Measurements from ENCODE around the gene KMT5B. TPM values are rescaled to one million over a fixed set of nuclear protein-coding genes. Genes with fewer than 3 reads are reported as not detected.

The KMT5B gene
- total and polyA plus RNA-seq, 2 of the 13 experiments (the other 11 are each of a cell fraction or from before 2014, with no cell fraction given): 17.6 to 23.7 TPM

- TF ChIP-seq HMGXB3 (CRISPR knock-in tag; IDR thresholded peaks at IDR 0.05; ENCODE audit: borderline replicate concordance) (peak; percentile 37; the same call in 1 of the 2 replicates), ZHX1 (CRISPR knock-in tag; IDR thresholded peaks at IDR 0.05; ENCODE audit: low read depth) (peak; percentile 69; the same call in 1 of the 2 replicates), NFYC (CRISPR knock-in tag; IDR thresholded peaks at IDR 0.05) (peak; percentile 82), MIER2 (CRISPR knock-in tag; IDR thresholded peaks at IDR 0.05) (no peak), CBX1 (IDR thresholded peaks at IDR 0.05; ENCODE audit: low read depth) (peak; percentile 15), KLF15 (CRISPR knock-in tag; IDR thresholded peaks at IDR 0.05; ENCODE audit: borderline replicate concordance) (no peak), MED1 (CRISPR knock-in tag; IDR thresholded peaks at IDR 0.05) (peak; percentile 43), TAF1 (CRISPR knock-in tag; IDR thresholded peaks at IDR 0.05) (peak; percentile 54), PATZ1 (CRISPR knock-in tag; IDR thresholded peaks at IDR 0.05) (peak; percentile 65), ERF (CRISPR knock-in tag; IDR thresholded peaks at IDR 0.05) (peak; percentile 43; the same call in 1 of the 2 replicates), ZNF354B (CRISPR knock-in tag; IDR thresholded peaks at IDR 0.05) (peak; percentile 76; the same call in 1 of the 2 replicates), ZNF3 (CRISPR knock-in tag; IDR thresholded peaks at IDR 0.05) (no peak), ZNF784 (CRISPR knock-in tag; IDR thresholded peaks at IDR 0.05; ENCODE audit: borderline replicate concordance) (peak; percentile 93), MTERF4 (CRISPR knock-in tag; IDR thresholded peaks at IDR 0.05) (no peak), SNAPC5 (CRISPR knock-in tag; IDR thresholded peaks at IDR 0.05; ENCODE audit: borderline replicate concordance) (0 out of 2 replicates have a peak, but pooled peaks have one; percentile 30), MXD3 (CRISPR knock-in tag; IDR thresholded peaks at IDR 0.05) (peak; percentile 77; the same call in 1 of the 2 replicates)
Observed at GRCh38 chr11:68121067-68121899, 91.8 kb downstream of the KMT5B start, which contains the start of gene CHKA (continued).

All from HepG2 (cell line).